VCaP (cell line): Measurements from ENCODE around the gene AGXT2.

ENCODE experiments used
- H3K27ac ChIP-seq: fragments of 450-650 bp; 2 replicates; pipeline ENCODE4 v1.5.1; 2017
- CTCF ChIP-seq: fragments of 450-650 bp; conservative IDR thresholded peaks from 2 replicates; pipeline ENCODE4 v1.5.1; 2017; ENCODE audit warnings: mild to moderate bottlenecking, moderate library complexity

The AGXT2 gene, protein sequence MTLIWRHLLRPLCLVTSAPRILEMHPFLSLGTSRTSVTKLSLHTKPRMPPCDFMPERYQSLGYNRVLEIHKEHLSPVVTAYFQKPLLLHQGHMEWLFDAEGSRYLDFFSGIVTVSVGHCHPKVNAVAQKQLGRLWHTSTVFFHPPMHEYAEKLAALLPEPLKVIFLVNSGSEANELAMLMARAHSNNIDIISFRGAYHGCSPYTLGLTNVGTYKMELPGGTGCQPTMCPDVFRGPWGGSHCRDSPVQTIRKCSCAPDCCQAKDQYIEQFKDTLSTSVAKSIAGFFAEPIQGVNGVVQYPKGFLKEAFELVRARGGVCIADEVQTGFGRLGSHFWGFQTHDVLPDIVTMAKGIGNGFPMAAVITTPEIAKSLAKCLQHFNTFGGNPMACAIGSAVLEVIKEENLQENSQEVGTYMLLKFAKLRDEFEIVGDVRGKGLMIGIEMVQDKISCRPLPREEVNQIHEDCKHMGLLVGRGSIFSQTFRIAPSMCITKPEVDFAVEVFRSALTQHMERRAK

DNA sequence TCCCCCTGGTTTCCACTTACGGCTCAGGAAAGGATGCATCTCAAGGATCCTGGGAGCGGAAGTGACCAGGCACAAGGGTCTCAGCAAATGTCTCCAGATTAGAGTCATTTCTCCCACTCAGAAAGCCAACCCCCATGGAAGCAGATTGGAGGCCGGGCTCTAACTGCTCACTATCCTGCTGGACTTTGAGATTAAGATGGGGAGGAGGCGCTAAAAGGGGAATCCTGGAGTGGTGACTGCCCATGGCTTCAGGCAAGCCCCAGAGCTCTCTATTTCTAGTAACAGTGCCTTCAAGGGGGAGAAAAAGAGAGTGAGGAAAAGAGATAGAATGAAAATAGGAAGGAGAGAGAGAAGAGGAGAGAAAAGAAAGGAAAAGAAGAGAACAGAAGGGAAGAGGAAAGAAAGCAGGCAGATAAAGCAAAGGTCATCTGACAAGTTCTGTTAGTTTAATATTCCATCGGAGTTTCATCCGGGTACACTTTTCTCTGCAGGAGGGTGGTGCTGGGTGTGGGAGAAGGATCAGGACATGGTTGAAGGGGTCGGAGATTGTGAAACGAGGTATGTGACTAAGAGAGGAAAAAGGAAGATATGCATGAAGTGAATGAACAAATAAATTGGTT, at the start of gene AGXT2:
TSS of gene AGXT2 (minus strand) at position 165 of the 620 bp plus-strand sequence. CDS start at position 108, 57 bp downstream.
- TF ChIP-seq CTCF: no peak
- H3K27ac ChIP-seq: no peak within 1 kb of the TSS

GRCh38 chr5:35096932-35097331, 49.2 kb upstream of the AGXT2 start:
- no peak overlapping the region for H3K27ac ChIP-seq
- no peak for TF ChIP-seq CTCF

DNA sequence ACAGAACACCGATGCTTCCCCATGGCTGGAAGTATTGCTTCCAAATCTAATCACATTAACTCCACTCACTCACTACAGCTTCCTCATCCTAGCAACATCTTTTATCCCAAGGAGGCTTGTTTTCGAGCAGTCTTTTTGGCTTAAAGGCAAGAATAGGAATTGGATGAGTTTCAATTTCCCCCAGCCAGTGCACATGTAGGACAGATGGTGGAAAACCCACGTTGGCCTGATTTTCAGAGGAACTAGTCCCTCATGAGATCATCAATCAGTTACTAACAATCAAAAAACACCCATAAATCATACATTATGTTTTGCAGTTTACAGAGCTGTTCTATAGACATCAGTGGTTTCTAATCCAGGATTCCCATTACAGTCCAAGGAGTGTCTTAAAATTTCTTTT, 48.5 kb upstream of the AGXT2 start:
- H3K27ac ChIP-seq: no peak overlapping the region
- TF ChIP-seq CTCF: no peak

DNA sequence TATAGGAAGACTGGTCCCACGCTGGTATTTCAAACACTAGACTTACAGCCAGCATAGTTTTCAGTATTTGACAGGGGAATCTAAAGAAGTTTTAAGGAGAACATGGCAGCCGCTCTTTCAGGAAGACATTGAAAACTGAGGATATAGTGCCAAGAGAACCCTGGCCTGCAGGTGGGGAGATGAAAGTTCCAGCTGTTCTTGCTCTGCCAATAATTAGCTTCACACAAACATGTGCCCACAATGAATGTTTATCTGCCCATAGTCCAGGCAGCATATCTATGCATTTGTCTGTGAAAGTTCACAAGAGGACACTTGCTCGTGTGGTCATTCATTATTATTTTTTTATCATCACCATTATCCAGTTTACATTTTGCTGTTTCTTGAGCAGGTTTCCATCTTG, 47.6 kb upstream of the AGXT2 start:
- H3K27ac ChIP-seq: no peak overlapping the region
- TF ChIP-seq CTCF: no peak

DNA sequence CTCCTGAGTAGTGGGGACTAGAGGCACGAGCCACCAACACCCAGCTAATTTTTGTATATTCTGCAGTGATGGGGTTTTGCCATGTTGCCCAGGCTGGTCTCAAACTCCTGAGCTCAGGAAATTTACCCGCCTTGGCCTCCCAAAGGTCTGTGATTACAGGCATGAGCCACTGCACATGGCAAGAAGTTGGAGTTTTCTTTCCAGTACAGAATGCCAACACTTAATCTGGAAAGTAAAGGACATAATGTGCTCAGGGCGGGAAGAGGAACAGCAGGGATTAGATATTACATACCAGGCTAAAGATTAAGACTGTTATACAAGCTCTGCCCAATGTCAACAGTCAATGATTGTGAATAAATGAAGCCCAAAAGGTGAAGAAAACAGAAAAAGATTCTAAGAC, 47.2 kb upstream of the AGXT2 start:
- H3K27ac ChIP-seq: no peak overlapping the region
- no peak for TF ChIP-seq CTCF

GRCh38 chr5:35092703-35093102, 45.0 kb upstream of the AGXT2 start:
- TF ChIP-seq CTCF: no peak
- H3K27ac ChIP-seq: no peak overlapping the region

- no peak for TF ChIP-seq CTCF
- H3K27ac ChIP-seq: no peak overlapping the region
These were observed 44.0 kb upstream of the AGXT2 start for GRCh38 chr5:35091704-35092103.
